ENCODE data around the gene MSS51. TPM values are rescaled to one million over a fixed set of nuclear protein-coding genes. Genes with fewer than 3 reads are reported as not detected.

The MSS51 gene
- total RNA-seq, 1 experiment from 2014 or later = 1.7 TPM

GRCh38 chr10:73379064-73379748 lies 54.2 kb downstream of the MSS51 start (continued):
- no peak for TF ChIP-seq ZBTB33 (IDR thresholded peaks at IDR 0.05; ENCODE audit: extremely low read depth, insufficient replicate concordance, low read length)
- no peak for TF ChIP-seq TCF7L2 (IDR thresholded peaks at IDR 0.05; ENCODE audit: borderline replicate concordance, extremely low read depth, insufficient read depth, insufficient read length)
- TF ChIP-seq SIN3A (IDR thresholded peaks at IDR 0.05; ENCODE audit: low read depth) = no peak
- TF ChIP-seq FOSL1 (IDR thresholded peaks at IDR 0.05; ENCODE audit: low read depth) = no peak
- TF ChIP-seq EZH2phosphoT487 (IDR thresholded peaks at IDR 0.05; ENCODE audit: borderline replicate concordance) = no peak
- no peak for TF ChIP-seq SRF (IDR thresholded peaks at IDR 0.05; ENCODE audit: low read depth)
- TF ChIP-seq CEBPB (IDR thresholded peaks at IDR 0.05; ENCODE audit: low read depth) = no peak

- RAD21 ChIA-PET (ENCODE audit: low non-redundant PET in 1 of 2, low total read pairs in 2 of 2, uncharacterized antibody in 2 of 2, unreplicated experiment in 2 of 2) = no interaction called here
- POLR2A ChIA-PET = no interaction called here
- no peaks in the 10 kb centered on the region for H4K20me1 ChIP-seq (ENCODE audit: insufficient read depth)
- H3K4me1 ChIP-seq (ENCODE audit: control insufficient read depth in 1 of 2, insufficient read depth in 2 of 2, low read length in 2 of 2) = no peaks in the 10 kb centered on the region
- H3K36me3 ChIP-seq (ENCODE audit: control insufficient read depth in 1 of 2, insufficient read depth in 2 of 2, low read length in 2 of 2) = peaks cover 24 to 32% of the 10 kb centered on the region in 2 experiments
- CTCF ChIA-PET = no interaction called here
- no peak overlapping the region for H3K4me2 ChIP-seq (ENCODE audit: low read length)
- H3K79me2 ChIP-seq (ENCODE audit: insufficient read depth, low read length) = no peaks in the 10 kb centered on the region
- no peak overlapping the region for H3K27ac ChIP-seq (ENCODE audit: low read depth, low read length)
- BruUV-seq (replicated peaks) = no TSS peak
- H3K4me3 ChIP-seq (replicated peaks in 1 of 2; ENCODE audit: low read depth in 1 of 2, low read length in 2 of 2) = no peak overlapping the region
- ATAC-seq = no peak
- no peaks in the 10 kb centered on the region for H3K27me3 ChIP-seq (ENCODE audit: insufficient read depth, low read length)
- intact Hi-C loops (cut with micrococcal nuclease) = no loop called here
- DNase-seq (ENCODE audit: low read depth, low spot score) = no peak
- H2AFZ ChIP-seq (ENCODE audit: low read depth, low read length, poor library complexity, severe bottlenecking) = no peak overlapping the region
- no peaks in the 10 kb centered on the region for H3K9me3 ChIP-seq (ENCODE audit: control insufficient read depth in 1 of 2, insufficient read depth in 1 of 2, low read depth in 1 of 2, low read length in 2 of 2)
- H3K9ac ChIP-seq (ENCODE audit: low read length) = no peak overlapping the region
- no peaks in the 10 kb centered on the region for H3K9me2 ChIP-seq (ENCODE audit: insufficient read depth)
- no peak for TF ChIP-seq RAD21 (IDR thresholded peaks at IDR 0.05; ENCODE audit: low read depth)
- no peak for TF ChIP-seq POLR2A (IDR thresholded peaks at IDR 0.05; ENCODE audit: borderline replicate concordance, extremely low read depth, insufficient read depth, insufficient read length)
- TF ChIP-seq ELF1 (IDR thresholded peaks at IDR 0.05; ENCODE audit: borderline replicate concordance, low read depth) = no peak
- TF ChIP-seq SRF (IDR thresholded peaks at IDR 0.05; ENCODE audit: low read depth) = no peak
- TF ChIP-seq MAX (IDR thresholded peaks at IDR 0.05) = no peak
- TF ChIP-seq FOSL1 (IDR thresholded peaks at IDR 0.05; ENCODE audit: low read depth) = no peak
- TF ChIP-seq CTCF (IDR thresholded peaks at IDR 0.05 in 2 of 3, conservative IDR thresholded peaks at IDR 0.05 in 1 of 3; ENCODE audit: borderline replicate concordance in 1 of 3, insufficient read depth in 1 of 3, low read depth in 2 of 3, low read length in 2 of 3) = no peak
- no peak for TF ChIP-seq ATF3 (IDR thresholded peaks at IDR 0.05)
- TF ChIP-seq REST (IDR thresholded peaks at IDR 0.05; ENCODE audit: low read depth) = no peak
- TF ChIP-seq SIN3A (IDR thresholded peaks at IDR 0.05; ENCODE audit: low read depth) = no peak
- TF ChIP-seq POLR2AphosphoS5 (IDR thresholded peaks at IDR 0.05; ENCODE audit: low read depth, low read length) = no peak
- no peak for TF ChIP-seq CEBPB (IDR thresholded peaks at IDR 0.05; ENCODE audit: low read depth)
- no peak for TF ChIP-seq YY1 (IDR thresholded peaks at IDR 0.05; ENCODE audit: extremely low read depth, insufficient replicate concordance, low read depth, low read length)
- TF ChIP-seq EZH2phosphoT487 (IDR thresholded peaks at IDR 0.05; ENCODE audit: borderline replicate concordance) = no peak
These were observed 56.7 kb downstream of the MSS51 start for GRCh38 chr10:73376679-73377078.
